Activated CD4-positive, alpha-beta memory T cell treated with anti-CD3 and anti-CD28 coated beads for 36 hours (primary cell): ENCODE results near the gene SSNA1. TPM values are rescaled to one million over a fixed set of nuclear protein-coding genes. Genes with fewer than 3 reads are reported as not detected.

Experiments
- CTCF ChIA-PET: fragments of 350-600 bp; sonication (Branson Sonifier 250); formaldehyde crosslinking; loops from one replicate; lab custom pipeline; 2021; ENCODE audit warnings: antibody characterized with exemption, inconsistent platforms; lab: Charles Lee
- POLR2A ChIA-PET: fragments of 350-600 bp; sonication (Branson Sonifier 250); formaldehyde crosslinking; loops from one replicate; lab custom pipeline; 2021; ENCODE audit warnings: antibody characterized with exemption; lab: Charles Lee
- DNase-seq: peaks from one replicate; pipeline ENCODE4 v3.0.0-alpha.2; 2020
- H3K27ac Mint-ChIP-seq: one replicate; pipeline ENCODE4 v1.8.0; 2021; ENCODE audit warnings: mixed read lengths
- H3K27me3 Mint-ChIP-seq: one replicate; pipeline ENCODE4 v1.8.0; 2021; ENCODE audit warnings: mixed read lengths
- H3K36me3 Mint-ChIP-seq: one replicate; pipeline ENCODE4 v1.8.0; 2021; ENCODE audit warnings: mixed read lengths
- H3K4me1 Mint-ChIP-seq: one replicate; pipeline ENCODE4 v1.8.0; 2021; ENCODE audit warnings: low read depth, mixed read lengths
- H3K4me3 Mint-ChIP-seq: one replicate; pipeline ENCODE4 v1.8.0; 2021; ENCODE audit warnings: mild to moderate bottlenecking, mixed read lengths
- H3K9me3 Mint-ChIP-seq: one replicate; pipeline ENCODE4 v1.8.0; 2021; ENCODE audit warnings: mixed read lengths
- intact Hi-C: fragments of 100-400 bp; cut with micrococcal nuclease; formaldehyde crosslinking; loops from one replicate; pipeline ENCODE4 v1.15.1; 2023
- total RNA-seq, 2 experiments: library from RNA; stranded (reverse); gene quantifications; one replicate each; pipeline ENCODE4 v1.2.3, GENCODE V29; 2021

Gene SSNA1
- total RNA-seq, 2 experiments from 2014 or later = 58.9 to 62.1 TPM

- H3K36me3 Mint-ChIP-seq = no peaks in the 10 kb centered on the region
- intact Hi-C loops = no loop called here
- peaks cover 10% of the 10 kb centered on the region for H3K27me3 Mint-ChIP-seq
- ChIA-PET POLR2A (no interaction called here), CTCF (no interaction called here)
- no peak overlapping the region for H3K4me3 Mint-ChIP-seq
- no peak for DNase-seq
- no peaks in the 10 kb centered on the region for H3K4me1 Mint-ChIP-seq
- no peak overlapping the region for H3K27ac Mint-ChIP-seq
- H3K9me3 Mint-ChIP-seq = no peaks in the 10 kb centered on the region
Observed at GRCh38 chr9:137147091-137147792, 41.2 kb upstream of the SSNA1 start.

- Mint-ChIP-seq H3K4me3 (no peak overlapping the region), H3K27ac (no peak overlapping the region), H3K4me1 (no peaks in the 10 kb centered on the region), H3K36me3 (no peaks in the 10 kb centered on the region), H3K27me3 (peaks cover 5% of the 10 kb centered on the region), H3K9me3 (no peaks in the 10 kb centered on the region)
- CTCF ChIA-PET = no interaction called here
- POLR2A ChIA-PET = no interaction called here
- no peak for DNase-seq
- intact Hi-C loops = no loop called here
Observed at GRCh38 chr9:137147793-137148160, 40.7 kb upstream of the SSNA1 start.

- H3K27me3 Mint-ChIP-seq = peaks cover 5% of the 10 kb centered on the region
- H3K4me3 Mint-ChIP-seq = no peak overlapping the region
- no peaks in the 10 kb centered on the region for H3K9me3 Mint-ChIP-seq
- H3K27ac Mint-ChIP-seq = no peak overlapping the region
- no peak for DNase-seq
- intact Hi-C loops = no loop called here
- ChIA-PET CTCF (interaction anchor here (1.4 kb wide), 1 partner anchor 89 kb away, joined by 4 read pairs; no protein-coding TSS in a partner anchor), POLR2A (no interaction called here)
- H3K4me1 Mint-ChIP-seq = no peaks in the 10 kb centered on the region
- no peaks in the 10 kb centered on the region for H3K36me3 Mint-ChIP-seq
Observed at GRCh38 chr9:137148242-137148641, 40.2 kb upstream of the SSNA1 start.

- Mint-ChIP-seq H3K36me3 (no peaks in the 10 kb centered on the region), H3K4me1 (no peaks in the 10 kb centered on the region), H3K4me3 (no peak overlapping the region), H3K27me3 (peaks cover 5% of the 10 kb centered on the region), H3K27ac (no peak overlapping the region), H3K9me3 (no peaks in the 10 kb centered on the region)
- ChIA-PET CTCF (interaction anchor here (0.6 to 1.4 kb wide), 2 partner anchors 88 to 113 kb away, joined by 3 to 4 read pairs; no protein-coding TSS in a partner anchor), POLR2A (no interaction called here)
- intact Hi-C loops = no loop called here
- DNase-seq = no peak
Observed at GRCh38 chr9:137148661-137149060, 39.8 kb upstream of the SSNA1 start.

- Mint-ChIP-seq H3K27ac (no peak overlapping the region), H3K36me3 (no peaks in the 10 kb centered on the region), H3K4me3 (no peak overlapping the region), H3K4me1 (no peaks in the 10 kb centered on the region), H3K27me3 (peaks cover 5% of the 10 kb centered on the region), H3K9me3 (no peaks in the 10 kb centered on the region)
- no peak for DNase-seq
- ChIA-PET CTCF (interaction anchor here (0.6 to 1.4 kb wide), 2 partner anchors 87 to 114 kb away, joined by 3 to 4 read pairs; no protein-coding TSS in a partner anchor), POLR2A (no interaction called here)
- intact Hi-C loops = no loop called here
Observed at GRCh38 chr9:137149363-137149762, 39.1 kb upstream of the SSNA1 start.

GRCh38 chr9:137149942-137150616 lies 38.4 kb upstream of the SSNA1 start:
- H3K36me3 Mint-ChIP-seq = no peaks in the 10 kb centered on the region
- CTCF ChIA-PET = interaction anchor here (1.1 to 1.4 kb wide), 2 partner anchors 9 to 86 kb away, joined by 3 read pairs; no protein-coding TSS in a partner anchor
- no peaks in the 10 kb centered on the region for H3K4me1 Mint-ChIP-seq
- POLR2A ChIA-PET = no interaction called here
- no peak overlapping the region for H3K4me3 Mint-ChIP-seq
- DNase-seq = no peak
- no peak overlapping the region for H3K27ac Mint-ChIP-seq
- H3K27me3 Mint-ChIP-seq = peaks cover 5% of the 10 kb centered on the region
- intact Hi-C loops = loop anchor here (2.0 kb wide), 1 partner anchor 63 kb away; the partner anchor contains the start of gene MAN1B1
- no peaks in the 10 kb centered on the region for H3K9me3 Mint-ChIP-seq

- CTCF ChIA-PET = interaction anchor here (1.1 to 1.5 kb wide), 3 partner anchors 10 to 86 kb away, joined by 3 read pairs; no protein-coding TSS in a partner anchor
- POLR2A ChIA-PET = interaction anchor here (0.5 to 0.6 kb wide), 2 partner anchors 21 to 765 kb away, joined by 3 read pairs; no protein-coding TSS in a partner anchor
- no peak overlapping the region for H3K4me3 Mint-ChIP-seq
- peaks cover 8% of the 10 kb centered on the region for H3K27me3 Mint-ChIP-seq
- H3K36me3 Mint-ChIP-seq = no peaks in the 10 kb centered on the region
- intact Hi-C loops = loop anchor here (2.0 kb wide), 1 partner anchor 64 kb away; the partner anchor contains the start of gene MAN1B1
- H3K27ac Mint-ChIP-seq = no peak overlapping the region
- peak; percentile 85 for DNase-seq
- no peaks in the 10 kb centered on the region for H3K9me3 Mint-ChIP-seq
- H3K4me1 Mint-ChIP-seq = no peaks in the 10 kb centered on the region
Observed at GRCh38 chr9:137150617-137151457, 37.6 kb upstream of the SSNA1 start.

- Mint-ChIP-seq H3K9me3 (no peaks in the 10 kb centered on the region), H3K27me3 (peaks cover 15% of the 10 kb centered on the region), H3K36me3 (no peaks in the 10 kb centered on the region), H3K27ac (no peak overlapping the region), H3K4me1 (peaks cover 4% of the 10 kb centered on the region), H3K4me3 (no peak overlapping the region)
- ChIA-PET POLR2A (no interaction called here), CTCF (no interaction called here)
- no peak for DNase-seq
- intact Hi-C loops = no loop called here
Observed at GRCh38 chr9:137152844-137153405, 35.6 kb upstream of the SSNA1 start.

- Mint-ChIP-seq H3K4me3 (peak overlapping the region; percentile 44), H3K27me3 (peaks cover 29% of the 10 kb centered on the region), H3K36me3 (no peaks in the 10 kb centered on the region), H3K27ac (no peak overlapping the region), H3K9me3 (no peaks in the 10 kb centered on the region), H3K4me1 (peaks cover 9% of the 10 kb centered on the region)
- intact Hi-C loops = no loop called here
- peak; percentile 69 for DNase-seq
- ChIA-PET POLR2A (no interaction called here), CTCF (interaction anchor here (0.6 to 1.7 kb wide), 6 partner anchors 19 to 266 kb away, joined by 3 to 7 read pairs (median 3); partner anchors contain the start of genes EXD3, NPDC1 and RNF224)
Observed at GRCh38 chr9:137156567-137157375, 31.7 kb upstream of the SSNA1 start.

GRCh38 chr9:137157618-137158415 lies 30.7 kb upstream of the SSNA1 start:
- no peaks in the 10 kb centered on the region for H3K36me3 Mint-ChIP-seq
- H3K4me3 Mint-ChIP-seq = no peak overlapping the region
- intact Hi-C loops = no loop called here
- H3K9me3 Mint-ChIP-seq = no peaks in the 10 kb centered on the region
- CTCF ChIA-PET = interaction anchor here (1.0 to 1.7 kb wide), 3 partner anchors 20 to 111 kb away, joined by 3 to 7 read pairs (median 4); partner anchors contain the start of gene NPDC1
- POLR2A ChIA-PET = no interaction called here
- H3K27ac Mint-ChIP-seq = no peak overlapping the region
- H3K27me3 Mint-ChIP-seq = peaks cover 30% of the 10 kb centered on the region
- peaks cover 9% of the 10 kb centered on the region for H3K4me1 Mint-ChIP-seq
- DNase-seq = no peak
